ENCODE results near the gene THSD4. TPM values are rescaled to one million over a fixed set of nuclear protein-coding genes. Genes with fewer than 3 reads are reported as not detected.

THSD4 gene
- total and polyA plus RNA-seq, 2 of the 8 experiments (the other 6 are each of a cell fraction or from before 2014, with no cell fraction given) = 2.5 to 6.2 TPM

DNA sequence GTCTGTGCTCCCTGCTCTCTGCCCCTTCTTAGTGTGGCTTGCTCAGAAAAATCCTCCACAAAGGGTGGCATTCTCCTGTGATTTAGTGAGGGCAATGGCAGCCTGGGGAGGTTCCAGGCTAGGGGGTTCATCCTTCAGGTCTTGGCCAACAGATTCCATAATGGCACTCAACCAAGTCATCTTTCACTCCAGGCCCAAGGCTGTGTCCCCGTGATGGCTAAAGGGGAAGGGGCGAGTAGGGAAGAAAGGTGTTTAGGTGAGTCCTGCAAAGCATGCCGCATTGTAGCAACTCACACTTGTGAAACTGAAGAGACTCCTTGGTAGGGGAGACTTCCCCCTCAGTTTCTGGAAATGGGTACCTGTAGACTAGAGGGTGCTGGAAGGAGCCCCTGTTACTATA, 105.6 kb downstream of the THSD4 start:
- no peak overlapping the region for H4K5ac ChIP-seq (ENCODE audit: insufficient read length, low read depth, low read length)
- POLR2A ChIA-PET (ENCODE audit: partially characterized antibody) = no interaction called here
- no peak overlapping the region for H4K91ac ChIP-seq (replicated peaks; ENCODE audit: insufficient read length, low read length)
- H3K36me3 ChIP-seq (ENCODE audit: control insufficient read depth in 2 of 4, insufficient read depth in 4 of 4, low read length in 3 of 4) = no peaks in the 10 kb centered on the region
- no peak overlapping the region for H2AFZ ChIP-seq (ENCODE audit: low read length)
- H3K4me2 ChIP-seq (ENCODE audit: insufficient read depth in 1 of 2, low read depth in 2 of 2, low read length in 2 of 2) = no peak overlapping the region
- H3K4me3 ChIP-seq (ENCODE audit: extremely low read depth in 1 of 4, insufficient read depth in 2 of 4, low read depth in 3 of 4, low read length in 4 of 4) = no peak overlapping the region
- no peaks in the 10 kb centered on the region for H3K9me3 ChIP-seq (ENCODE audit: insufficient read depth in 2 of 2, low read depth in 1 of 2, low read length in 1 of 2)
- H2BK20ac ChIP-seq (ENCODE audit: low read length) = no peak overlapping the region
- no peak overlapping the region for H3K56ac ChIP-seq (replicated peaks; ENCODE audit: insufficient read length, low read depth, low read length)
- no peaks in the 10 kb centered on the region for H3K79me1 ChIP-seq (ENCODE audit: low read depth, low read length)
- FAIRE-seq (no peak), DNase-seq (ENCODE audit: low read depth in 1 of 2, low spot score in 2 of 2) (no peak)
- no peak overlapping the region for H2BK5ac ChIP-seq (ENCODE audit: low read depth, low read length)
- no peak overlapping the region for H3K4ac ChIP-seq (replicated peaks; ENCODE audit: insufficient read length, low read depth, low read length)
- no peak overlapping the region for H3K14ac ChIP-seq (ENCODE audit: insufficient read length)
- H2BK12ac ChIP-seq (ENCODE audit: low read depth, low read length) = no peak overlapping the region
- H3K27me3 ChIP-seq (replicated peaks in 1 of 4; ENCODE audit: control insufficient read depth in 3 of 4, extremely low read depth in 1 of 4, insufficient read depth in 3 of 4, low read length in 3 of 4) = no peaks in the 10 kb centered on the region; a peak in 1 of 7 replicates
- no peak overlapping the region for H2AK5ac ChIP-seq (ENCODE audit: low read depth, low read length)
- no peak overlapping the region for H3K27ac ChIP-seq (ENCODE audit: low read depth, low read length)
- no peaks in the 10 kb centered on the region for H3K23me2 ChIP-seq (ENCODE audit: low read depth, low read length)
- H2BK15ac ChIP-seq (ENCODE audit: low read length) = no peak overlapping the region; the same call in 1 of the 2 replicates
- no peak overlapping the region for H2BK120ac ChIP-seq (replicated peaks; ENCODE audit: low read depth, low read length)
- no peak overlapping the region for H3K18ac ChIP-seq (ENCODE audit: extremely low read depth, low read length)
- no peak overlapping the region for H3K9ac ChIP-seq (replicated peaks in 1 of 4; ENCODE audit: extremely low read depth in 1 of 4, low read depth in 3 of 4, low read length in 3 of 4)
- no peak overlapping the region for H3K23ac ChIP-seq (ENCODE audit: insufficient read length)
- no peak overlapping the region for H4K8ac ChIP-seq (ENCODE audit: extremely low read depth, insufficient read depth, low read length)
- no peaks in the 10 kb centered on the region for H4K20me1 ChIP-seq (replicated peaks in 1 of 2; ENCODE audit: control insufficient read depth in 1 of 2, insufficient read depth in 2 of 2, low read length in 2 of 2)
- WGBS, 2 experiments (ENCODE audit: extremely low coverage in 1 of 2, insufficient coverage in 1 of 2, insufficient read length in 1 of 2, insufficient replicate concordance in 2 of 2, low coverage in 1 of 2, low lambda C conversion rate in 2 of 2, missing lambda C conversion rate in 1 of 2) = 94% methylated on average over 3 of the region's 3 CpGs; no CpG with 5 or more reads in 1 of the 2 experiments
- no peaks in the 10 kb centered on the region for H3K4me1 ChIP-seq (replicated peaks in 1 of 4; ENCODE audit: control insufficient read depth in 3 of 4, insufficient read depth in 4 of 4, low read length in 3 of 4)
- CTCF ChIA-PET (ENCODE audit: partially characterized antibody) = no interaction called here
- H3K79me2 ChIP-seq (ENCODE audit: control insufficient read depth in 1 of 2, insufficient read depth in 2 of 2, low read length in 2 of 2) = no peaks in the 10 kb centered on the region
- TF ChIP-seq CHD1 (IDR thresholded peaks at IDR 0.05; ENCODE audit: low read depth, low read length) (no peak), CBX8 (IDR thresholded peaks at IDR 0.05; ENCODE audit: borderline replicate concordance, low read depth, low read length) (no peak), CEBPB (IDR thresholded peaks at IDR 0.05; ENCODE audit: low read depth, low read length) (no peak), CTBP2 (IDR thresholded peaks at IDR 0.05; ENCODE audit: borderline replicate concordance, insufficient read depth, insufficient read length, low read length) (no peak), GTF2F1 (IDR thresholded peaks at IDR 0.05; ENCODE audit: borderline replicate concordance, low read depth, low read length) (no peak), JUN (IDR thresholded peaks at IDR 0.05; ENCODE audit: low read depth, low read length) (no peak), TAF1 (IDR thresholded peaks at IDR 0.05; ENCODE audit: low read depth, low read length) (no peak), SIRT6 (IDR thresholded peaks at IDR 0.05; ENCODE audit: low read length) (no peak), SUZ12 (IDR thresholded peaks at IDR 0.05; ENCODE audit: low read length) (no peak)

Data from H1 (cell line).